ENCODE data around the gene IFITM10.

Gene IFITM10

GRCh38 chr11:1766719-1767398 lies 16.5 kb upstream of the IFITM10 start:
- TF ChIP-seq, protein P1, sequence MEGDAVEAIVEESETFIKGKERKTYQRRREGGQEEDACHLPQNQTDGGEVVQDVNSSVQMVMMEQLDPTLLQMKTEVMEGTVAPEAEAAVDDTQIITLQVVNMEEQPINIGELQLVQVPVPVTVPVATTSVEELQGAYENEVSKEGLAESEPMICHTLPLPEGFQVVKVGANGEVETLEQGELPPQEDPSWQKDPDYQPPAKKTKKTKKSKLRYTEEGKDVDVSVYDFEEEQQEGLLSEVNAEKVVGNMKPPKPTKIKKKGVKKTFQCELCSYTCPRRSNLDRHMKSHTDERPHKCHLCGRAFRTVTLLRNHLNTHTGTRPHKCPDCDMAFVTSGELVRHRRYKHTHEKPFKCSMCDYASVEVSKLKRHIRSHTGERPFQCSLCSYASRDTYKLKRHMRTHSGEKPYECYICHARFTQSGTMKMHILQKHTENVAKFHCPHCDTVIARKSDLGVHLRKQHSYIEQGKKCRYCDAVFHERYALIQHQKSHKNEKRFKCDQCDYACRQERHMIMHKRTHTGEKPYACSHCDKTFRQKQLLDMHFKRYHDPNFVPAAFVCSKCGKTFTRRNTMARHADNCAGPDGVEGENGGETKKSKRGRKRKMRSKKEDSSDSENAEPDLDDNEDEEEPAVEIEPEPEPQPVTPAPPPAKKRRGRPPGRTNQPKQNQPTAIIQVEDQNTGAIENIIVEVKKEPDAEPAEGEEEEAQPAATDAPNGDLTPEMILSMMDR (IDR thresholded peaks at IDR 0.05; ENCODE audit: insufficient read depth, low read depth, low read length, missing control alignments) = no peak
- H3K4me3 ChIP-seq (ENCODE audit: low read depth, low read length) = no peak overlapping the region
- no peak for DNase-seq (ENCODE audit: low read depth)

- no peak for DNase-seq (ENCODE audit: low read depth)
- no peak overlapping the region for H3K4me3 ChIP-seq (ENCODE audit: low read depth, low read length)
- TF ChIP-seq, protein P1 (IDR thresholded peaks at IDR 0.05; ENCODE audit: insufficient read depth, low read depth, low read length, missing control alignments) = peak; percentile 27
Measured at GRCh38 chr11:1765871-1766718, 15.7 kb upstream of the IFITM10 start.

- DNase-seq (ENCODE audit: low read depth) = peak; percentile 89
- TF ChIP-seq, protein P1 (IDR thresholded peaks at IDR 0.05; ENCODE audit: insufficient read depth, low read depth, low read length, missing control alignments) = no peak
- H3K4me3 ChIP-seq (ENCODE audit: low read depth, low read length) = peak within 1 kb of the TSS; percentile 88
Measured at GRCh38 chr11:1763796-1764661, 13.6 kb upstream of the IFITM10 start, which contains the start of gene CTSD. Gene CTSD, minus strand, starts transcription at chr11:1763927. Its CDS starts 68 bp downstream, at chr11:1763859.

GRCh38 chr11:1763336-1763795 lies 13.0 kb upstream of the IFITM10 start:
- DNase-seq (ENCODE audit: low read depth) = no peak
- peak overlapping the region; percentile 88 for H3K4me3 ChIP-seq (ENCODE audit: low read depth, low read length)
- TF ChIP-seq, protein P1 (IDR thresholded peaks at IDR 0.05; ENCODE audit: insufficient read depth, low read depth, low read length, missing control alignments) = no peak

GRCh38 chr11:1762537-1763302 lies 12.3 kb upstream of the IFITM10 start:
- no peak for DNase-seq (ENCODE audit: low read depth)
- TF ChIP-seq, protein P1 (IDR thresholded peaks at IDR 0.05; ENCODE audit: insufficient read depth, low read depth, low read length, missing control alignments) = no peak
- peak overlapping the region; percentile 88 for H3K4me3 ChIP-seq (ENCODE audit: low read depth, low read length)
